GM23248 (cell line): Measurements from ENCODE around the gene PLEKHG4B. TPM values are rescaled to one million over a fixed set of nuclear protein-coding genes. Genes with fewer than 3 reads are reported as not detected.

Experiments
- DNase-seq: peaks from one replicate; pipeline ENCODE4 v3.0.0-alpha.2; 2015
- H2AFZ ChIP-seq: fragments of 200-600 bp; sonication (generic); 2 replicates; pipeline ENCODE4 v1.6.1; 2016; ENCODE audit warnings: antibody characterized with exemption
- H3F3A ChIP-seq: fragments of 200-600 bp; sonication (generic); 2 replicates; pipeline ENCODE4 v1.6.1; 2016; ENCODE audit warnings: mild to moderate bottlenecking, antibody characterized with exemption, mixed run types; ENCODE audit not compliant: insufficient read depth
- H3K27ac ChIP-seq: fragments of 200-600 bp; sonication (generic); 2 replicates; pipeline ENCODE4 v1.5.1; 2016; ENCODE audit warnings: mild to moderate bottlenecking
- H3K27me3 ChIP-seq: fragments of 200-600 bp; sonication (generic); replicated peaks from 2 replicates; pipeline ENCODE4 v1.6.1; 2016; ENCODE audit warnings: mild to moderate bottlenecking; ENCODE audit not compliant: insufficient read depth
- H3K36me3 ChIP-seq: fragments of 200-600 bp; sonication (generic); 2 replicates; pipeline ENCODE4 v1.6.1; 2016; ENCODE audit warnings: low read depth, mild to moderate bottlenecking
- H3K4me1 ChIP-seq: fragments of 200-600 bp; sonication (generic); 2 replicates; pipeline ENCODE4 v1.6.1; 2016; ENCODE audit warnings: mild to moderate bottlenecking; ENCODE audit not compliant: insufficient read depth
- H3K4me2 ChIP-seq: fragments of 200-600 bp; sonication (generic); one replicate; pipeline ENCODE4 v1.6.1; 2016; ENCODE audit warnings: mild to moderate bottlenecking; ENCODE audit not compliant: unreplicated experiment
- H3K4me3 ChIP-seq: fragments of 200-600 bp; sonication (generic); 2 replicates; pipeline ENCODE4 v1.5.1; 2016; ENCODE audit warnings: mild to moderate bottlenecking
- H3K79me2 ChIP-seq: fragments of 200-600 bp; sonication (generic); 2 replicates; pipeline ENCODE4 v1.6.1; 2016; ENCODE audit warnings: mild to moderate bottlenecking; ENCODE audit not compliant: insufficient read depth
- H3K9ac ChIP-seq: fragments of 200-600 bp; sonication (generic); 2 replicates; pipeline ENCODE4 v1.6.1; 2016; ENCODE audit warnings: mild to moderate bottlenecking
- H3K9me2 ChIP-seq: fragments of 200-600 bp; sonication (generic); 2 replicates; pipeline ENCODE4 v1.6.1; 2016; ENCODE audit warnings: mixed run types, mild to moderate bottlenecking, moderate library complexity; ENCODE audit not compliant: insufficient read depth
- H3K9me3 ChIP-seq: fragments of 200-600 bp; sonication (generic); one replicate; pipeline ENCODE4 v1.6.1; 2017; ENCODE audit warnings: low read depth
- H4K20me1 ChIP-seq: fragments of 200-600 bp; sonication (generic); 2 replicates; pipeline ENCODE4 v1.6.0; 2016; ENCODE audit not compliant: insufficient read depth
- EZH2 ChIP-seq: fragments of 200-600 bp; sonication (generic); IDR thresholded peaks from 2 replicates; pipeline ENCODE4 v1.6.1; 2018; ENCODE audit warnings: antibody characterized with exemption, mild to moderate bottlenecking; ENCODE audit not compliant: insufficient read depth, poor library complexity, severe bottlenecking
- EZH2phosphoT487 ChIP-seq: fragments of 200-600 bp; sonication (generic); IDR thresholded peaks from 2 replicates; pipeline ENCODE4 v1.6.1; 2018; ENCODE audit warnings: antibody characterized with exemption, moderate library complexity, mild to moderate bottlenecking, low read depth; ENCODE audit not compliant: insufficient read depth
- WGBS, 2 experiments: methylation state at CpG; one replicate each; pipeline ENCODE4 v1.1.6; 2015 to 2017; ENCODE audit warnings: low lambda C conversion rate in 2 of 2, low coverage in 1 of 2; ENCODE audit errors: missing lambda C conversion rate in 2 of 2; 5-methylcytosine and 5-hydroxymethylcytosine counted together
- in situ Hi-C: fragments of 300-500 bp; cut with MboI; formaldehyde crosslinking; loops from 2 replicates; pipeline ENCODE4 v1.15.0; 2020
- polyA plus RNA-seq: library from polyadenylated mRNA; unstranded; fragments of >200 nt; fragmentation: Nextera tagmentation; extraction: Ambion mirVana; gene quantifications from 2 replicates; pipeline ENCODE4 v1.2.1, GENCODE V29; 2016
- total RNA-seq: library from RNA; depleted of rRNA; stranded (reverse); fragments of >200 nt; shearing (Covaris generic); gene quantifications from 2 replicates; pipeline ENCODE4 v1.2.3, GENCODE V29; 2014

PLEKHG4B gene
- total and polyA plus RNA-seq, 2 experiments from 2014 or later = not detected

DNA sequence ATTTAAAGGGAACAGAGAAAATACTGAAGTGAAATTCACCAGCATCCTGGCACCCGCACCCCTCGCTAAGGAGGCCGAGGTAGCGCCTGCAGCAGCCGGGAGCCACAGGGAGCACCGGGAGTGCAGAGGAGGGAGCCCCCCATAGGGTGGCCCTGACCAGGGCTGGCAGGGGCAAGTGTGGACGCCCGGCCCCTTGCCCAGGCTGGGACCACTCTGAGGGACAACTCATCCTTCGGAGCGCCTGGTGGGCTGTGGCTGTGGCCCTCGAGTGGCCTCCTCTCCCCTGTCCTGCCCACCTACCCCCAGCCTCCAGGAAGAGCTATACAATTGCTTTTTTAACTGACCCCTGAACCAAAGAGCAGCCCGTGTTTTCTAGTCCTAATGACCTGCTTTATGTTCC lies 47.0 kb downstream of the PLEKHG4B start:
- TF ChIP-seq EZH2 (no peak), EZH2phosphoT487 (no peak)
- in situ Hi-C loops = no loop called here
- H3K27ac ChIP-seq = no peak overlapping the region
- 73 to 84% methylated on average over 9 to 12 of the region's 12 CpGs for WGBS, 2 experiments
- H2AFZ ChIP-seq = no peak overlapping the region
- H3K9ac ChIP-seq = no peak overlapping the region
- H3K4me2 ChIP-seq = no peak overlapping the region
- H3K4me3 ChIP-seq = no peak overlapping the region
- H3K9me3 ChIP-seq = no peaks in the 10 kb centered on the region
- 0 out of 2 replicates have a peak, but pooled peaks cover 4% of the 10 kb centered on the region for H3K27me3 ChIP-seq
- H3K9me2 ChIP-seq = no peaks in the 10 kb centered on the region
- no peaks in the 10 kb centered on the region for H3K36me3 ChIP-seq
- no peaks in the 10 kb centered on the region for H3F3A ChIP-seq
- no peaks in the 10 kb centered on the region for H4K20me1 ChIP-seq
- no peak for DNase-seq
- no peaks in the 10 kb centered on the region for H3K4me1 ChIP-seq
- no peaks in the 10 kb centered on the region for H3K79me2 ChIP-seq

DNA sequence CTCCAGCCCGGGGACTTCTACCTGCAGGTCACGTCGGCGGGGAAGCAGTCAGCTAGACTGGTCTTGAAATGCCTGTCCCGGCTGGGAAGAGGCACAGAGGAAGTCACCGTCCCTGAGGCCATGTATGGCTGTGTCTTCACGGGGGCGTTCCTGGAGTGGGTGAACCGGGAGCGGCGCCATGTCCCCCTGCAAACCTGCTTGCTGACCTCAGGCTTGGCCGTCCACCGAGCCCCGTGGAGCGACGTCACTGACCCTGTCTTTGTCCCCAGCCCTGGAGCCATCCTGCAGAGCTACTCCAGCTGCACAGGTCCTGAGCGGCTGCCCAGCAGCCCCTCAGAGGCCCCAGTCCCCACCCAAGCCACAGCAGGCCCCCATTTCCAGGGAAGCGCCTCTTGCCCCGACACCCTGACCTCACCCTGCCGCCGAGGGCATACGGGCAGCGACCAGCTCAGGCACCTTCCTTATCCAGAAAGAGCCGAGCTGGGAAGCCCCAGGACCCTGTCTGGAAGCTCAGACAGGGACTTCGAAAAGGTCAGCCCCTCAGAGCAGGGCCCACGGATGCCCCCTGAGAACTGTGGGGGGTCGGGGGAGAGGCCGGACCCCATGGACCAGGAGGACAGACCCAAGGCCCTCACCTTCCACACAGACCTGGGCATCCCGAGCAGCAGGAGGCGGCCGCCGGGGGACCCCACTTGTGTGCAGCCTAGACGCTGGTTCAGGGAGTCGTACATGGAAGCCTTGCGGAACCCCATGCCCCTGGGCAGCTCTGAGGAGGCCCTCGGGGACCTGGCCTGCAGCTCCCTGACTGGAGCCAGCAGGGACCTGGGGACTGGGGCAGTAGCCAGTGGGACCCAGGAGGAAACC lies 47.8 kb downstream of the PLEKHG4B start:
- Histone ChIP-seq H3K9ac (no peak overlapping the region), H3K4me2 (no peak overlapping the region), H3K79me2 (no peaks in the 10 kb centered on the region), H3K9me2 (no peaks in the 10 kb centered on the region), H4K20me1 (no peaks in the 10 kb centered on the region), H3K27ac (no peak overlapping the region), H3K27me3 (peaks cover 4% of the 10 kb centered on the region; the same call in 1 of the 2 replicates), H3K9me3 (no peaks in the 10 kb centered on the region), H3K36me3 (no peaks in the 10 kb centered on the region), H2AFZ (no peak overlapping the region), H3F3A (no peaks in the 10 kb centered on the region), H3K4me3 (no peak overlapping the region), H3K4me1 (no peaks in the 10 kb centered on the region)
- 79 to 82% methylated on average over 27 to 36 of the region's 36 CpGs for WGBS, 2 experiments
- no peak for DNase-seq
- in situ Hi-C loops = no loop called here
- no peak for TF ChIP-seq EZH2phosphoT487
- TF ChIP-seq EZH2 = no peak

DNA sequence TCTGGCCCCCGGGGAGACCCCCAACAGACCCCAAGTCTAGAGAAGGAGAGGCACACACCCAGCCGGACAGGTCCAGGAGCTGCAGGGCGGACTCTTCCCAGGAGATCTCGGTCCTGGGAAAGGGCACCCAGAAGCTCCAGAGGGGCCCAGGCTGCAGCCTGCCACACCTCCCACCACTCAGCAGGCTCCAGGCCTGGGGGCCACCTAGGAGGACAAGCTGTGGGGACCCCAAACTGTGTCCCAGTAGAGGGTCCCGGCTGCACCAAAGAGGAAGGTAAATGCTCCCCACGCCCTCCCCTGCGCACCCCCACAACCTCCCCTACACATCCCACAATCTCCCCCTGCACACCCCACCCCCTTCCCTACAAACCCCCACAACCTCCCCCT lies 48.5 kb downstream of the PLEKHG4B start:
- in situ Hi-C loops = no loop called here
- no peaks in the 10 kb centered on the region for H3K4me1 ChIP-seq
- H4K20me1 ChIP-seq = no peaks in the 10 kb centered on the region
- H3K27me3 ChIP-seq = peaks cover 4% of the 10 kb centered on the region; the same call in 1 of the 2 replicates
- H3K36me3 ChIP-seq = no peaks in the 10 kb centered on the region
- no peak for TF ChIP-seq EZH2
- TF ChIP-seq EZH2phosphoT487 = no peak
- no peak overlapping the region for H2AFZ ChIP-seq
- H3K4me2 ChIP-seq = no peak overlapping the region
- no peak for DNase-seq
- H3F3A ChIP-seq = no peaks in the 10 kb centered on the region
- H3K9me3 ChIP-seq = no peaks in the 10 kb centered on the region
- no peaks in the 10 kb centered on the region for H3K79me2 ChIP-seq
- H3K9ac ChIP-seq = no peak overlapping the region
- no peak overlapping the region for H3K4me3 ChIP-seq
- H3K9me2 ChIP-seq = no peaks in the 10 kb centered on the region
- WGBS, 2 experiments = 77 to 81% methylated on average over 4 to 7 of the region's 7 CpGs
- H3K27ac ChIP-seq = no peak overlapping the region

DNA sequence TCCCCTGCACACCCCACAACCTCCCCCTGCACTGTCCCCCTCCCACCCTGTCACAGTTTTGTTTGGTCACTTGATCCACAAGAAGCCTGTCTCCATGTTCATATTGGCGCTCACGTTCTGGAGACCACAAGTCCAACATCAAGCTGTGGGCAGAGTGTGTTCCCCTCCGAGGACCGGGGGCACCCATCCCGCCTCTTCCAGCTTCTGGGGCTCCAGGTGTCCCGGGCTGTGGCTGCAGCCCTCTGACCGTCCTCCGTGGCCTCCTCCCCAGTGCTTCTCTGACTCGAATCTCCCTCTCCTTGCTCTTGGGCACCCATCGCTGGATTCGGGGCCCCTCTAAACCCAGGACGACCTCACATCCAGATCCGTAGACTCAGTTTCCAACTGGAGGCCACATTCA lies 49.2 kb downstream of the PLEKHG4B start:
- Histone ChIP-seq H3K4me2 (no peak overlapping the region), H3K9me3 (no peaks in the 10 kb centered on the region), H4K20me1 (no peaks in the 10 kb centered on the region), H3K4me3 (no peak overlapping the region), H3K36me3 (no peaks in the 10 kb centered on the region), H3K79me2 (no peaks in the 10 kb centered on the region), H3K27me3 (peaks cover 4% of the 10 kb centered on the region; the same call in 1 of the 2 replicates), H3K9me2 (no peaks in the 10 kb centered on the region), H3K27ac (no peak overlapping the region), H2AFZ (no peak overlapping the region), H3F3A (no peaks in the 10 kb centered on the region), H3K4me1 (no peaks in the 10 kb centered on the region), H3K9ac (no peak overlapping the region)
- WGBS, 2 experiments = 77 to 79% methylated on average over 13 of the region's 13 CpGs
- TF ChIP-seq EZH2 (no peak), EZH2phosphoT487 (no peak)
- no peak for DNase-seq
- in situ Hi-C loops = no loop called here
